Measurements from ENCODE around the gene CDC37L1.

CDC37L1 gene

GRCh38 chr9:4689021-4689420, 9.7 kb downstream of the CDC37L1 start:
- Histone ChIP-seq H3K36me3 (ENCODE audit: control insufficient read depth in 2 of 2, insufficient read depth in 2 of 2, low read length in 2 of 2) (peaks cover 12 to 22% of the 10 kb centered on the region in 2 donors), H3K4me3 (ENCODE audit: low read length in 2 of 2) (no peak overlapping the region), H3K27me3 (ENCODE audit: control insufficient read depth in 1 of 2, insufficient read depth in 2 of 2, low read length in 2 of 2) (no peaks in the 10 kb centered on the region), H3K9ac (ENCODE audit: low read length in 2 of 2) (no peak overlapping the region), H3K9me3 (ENCODE audit: control insufficient read depth in 2 of 2, low read length in 2 of 2) (no peaks in the 10 kb centered on the region), H3K4me1 (ENCODE audit: control insufficient read depth, insufficient read depth, low read length) (no peaks in the 10 kb centered on the region), H3K27ac (ENCODE audit: low read length) (no peak overlapping the region)

DNA sequence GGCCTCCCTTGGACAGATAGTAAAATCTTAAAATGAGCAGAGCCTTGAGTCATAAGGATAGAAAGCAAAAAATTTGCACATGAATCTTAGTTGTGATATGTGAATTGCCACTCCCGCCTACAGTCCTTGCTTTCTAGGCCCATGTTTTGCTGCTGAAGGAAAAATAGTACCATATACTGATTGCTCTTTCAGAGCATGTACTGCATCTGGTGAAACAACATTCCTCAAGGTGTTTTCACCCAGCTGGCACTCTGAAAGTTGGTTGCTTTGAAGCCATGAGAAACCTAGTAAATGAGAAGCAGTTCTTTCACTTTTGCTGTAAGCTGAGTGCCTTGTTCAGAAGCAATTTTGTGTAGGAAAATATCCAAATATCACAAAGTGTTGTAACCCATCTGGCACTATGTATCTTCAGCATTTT, 10.3 kb downstream of the CDC37L1 start:
- Histone ChIP-seq H3K27me3 (ENCODE audit: control insufficient read depth in 1 of 2, insufficient read depth in 2 of 2, low read length in 2 of 2) (no peaks in the 10 kb centered on the region), H3K9ac (ENCODE audit: low read length in 2 of 2) (no peak overlapping the region), H3K27ac (ENCODE audit: low read length) (no peak overlapping the region), H3K4me1 (ENCODE audit: control insufficient read depth, insufficient read depth, low read length) (no peaks in the 10 kb centered on the region), H3K36me3 (ENCODE audit: control insufficient read depth in 2 of 2, insufficient read depth in 2 of 2, low read length in 2 of 2) (peaks cover 12 to 22% of the 10 kb centered on the region in 2 donors), H3K4me3 (ENCODE audit: low read length in 2 of 2) (no peak overlapping the region), H3K9me3 (ENCODE audit: control insufficient read depth in 2 of 2, low read length in 2 of 2) (no peaks in the 10 kb centered on the region)

- H3K27me3 ChIP-seq (ENCODE audit: control insufficient read depth in 1 of 2, insufficient read depth in 2 of 2, low read length in 2 of 2): no peaks in the 10 kb centered on the region
- no peak overlapping the region for H3K4me3 ChIP-seq (ENCODE audit: low read length in 2 of 2)
- H3K4me1 ChIP-seq (ENCODE audit: control insufficient read depth, insufficient read depth, low read length): no peaks in the 10 kb centered on the region
- H3K27ac ChIP-seq (ENCODE audit: low read length): no peak overlapping the region
- H3K9me3 ChIP-seq (ENCODE audit: control insufficient read depth in 2 of 2, low read length in 2 of 2): no peaks in the 10 kb centered on the region
- H3K9ac ChIP-seq (ENCODE audit: low read length in 2 of 2): no peak overlapping the region
- H3K36me3 ChIP-seq (ENCODE audit: control insufficient read depth in 2 of 2, insufficient read depth in 2 of 2, low read length in 2 of 2): peaks cover 12 to 18% of the 10 kb centered on the region in 2 donors
These were observed 10.8 kb downstream of the CDC37L1 start for GRCh38 chr9:4690144-4690543.

DNA sequence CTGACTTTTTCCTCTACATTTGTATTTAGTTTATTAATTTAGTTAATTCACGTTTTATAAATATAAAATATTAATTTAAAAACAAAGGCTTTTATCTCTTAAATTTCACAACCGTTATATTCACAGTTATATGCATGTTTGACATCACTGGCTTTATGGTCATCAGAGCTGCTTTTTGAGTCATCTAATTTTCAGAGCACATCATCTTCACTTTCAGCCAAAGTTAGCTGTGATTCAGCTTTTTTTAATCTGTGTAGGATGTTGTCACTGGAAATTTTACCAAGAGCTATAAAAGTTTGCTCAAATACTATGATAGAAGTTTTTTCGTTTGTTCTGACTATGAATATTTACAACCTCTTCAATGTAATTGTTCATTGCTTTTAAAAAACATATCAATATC, 12.4 kb downstream of the CDC37L1 start:
- Histone ChIP-seq H3K4me1 (ENCODE audit: control insufficient read depth, insufficient read depth, low read length) (no peaks in the 10 kb centered on the region), H3K27me3 (ENCODE audit: control insufficient read depth in 1 of 2, insufficient read depth in 2 of 2, low read length in 2 of 2) (no peaks in the 10 kb centered on the region), H3K27ac (ENCODE audit: low read length) (no peak overlapping the region), H3K4me3 (ENCODE audit: low read length in 2 of 2) (no peak overlapping the region), H3K9ac (ENCODE audit: low read length in 2 of 2) (no peak overlapping the region), H3K9me3 (ENCODE audit: control insufficient read depth in 2 of 2, low read length in 2 of 2) (no peaks in the 10 kb centered on the region), H3K36me3 (ENCODE audit: control insufficient read depth in 2 of 2, insufficient read depth in 2 of 2, low read length in 2 of 2) (peaks cover 7 to 16% of the 10 kb centered on the region in 2 donors)

DNA sequence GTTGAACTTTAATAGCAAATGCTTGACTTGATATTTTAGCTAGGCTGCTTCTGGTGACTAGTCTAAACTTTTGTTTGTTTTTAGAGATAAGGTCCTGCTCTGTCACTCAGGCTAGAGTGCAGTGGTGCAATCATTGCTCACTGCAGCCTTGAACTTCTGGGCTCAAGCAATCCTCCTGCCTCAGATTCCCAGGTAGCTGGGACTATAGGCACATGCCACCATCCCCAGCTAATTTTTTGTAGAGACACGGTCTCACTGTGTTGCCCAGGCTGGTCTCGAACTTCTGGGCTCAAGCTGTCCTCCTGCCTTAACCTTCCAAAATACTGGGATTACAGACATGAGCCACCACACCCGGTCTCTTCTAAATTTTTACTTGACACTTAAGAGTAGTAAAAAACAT, 20.7 kb downstream of the CDC37L1 start:
- H3K36me3 ChIP-seq (ENCODE audit: control insufficient read depth in 2 of 2, insufficient read depth in 2 of 2, low read length in 2 of 2): peaks cover 14 to 27% of the 10 kb centered on the region in 2 donors
- no peak overlapping the region for H3K9ac ChIP-seq (ENCODE audit: low read length in 2 of 2)
- no peaks in the 10 kb centered on the region for H3K9me3 ChIP-seq (ENCODE audit: control insufficient read depth in 2 of 2, low read length in 2 of 2)
- no peak overlapping the region for H3K27ac ChIP-seq (ENCODE audit: low read length)
- no peaks in the 10 kb centered on the region for H3K27me3 ChIP-seq (ENCODE audit: control insufficient read depth in 1 of 2, insufficient read depth in 2 of 2, low read length in 2 of 2)
- no peak overlapping the region for H3K4me3 ChIP-seq (ENCODE audit: low read length in 2 of 2)
- H3K4me1 ChIP-seq (ENCODE audit: control insufficient read depth, insufficient read depth, low read length): no peaks in the 10 kb centered on the region

DNA sequence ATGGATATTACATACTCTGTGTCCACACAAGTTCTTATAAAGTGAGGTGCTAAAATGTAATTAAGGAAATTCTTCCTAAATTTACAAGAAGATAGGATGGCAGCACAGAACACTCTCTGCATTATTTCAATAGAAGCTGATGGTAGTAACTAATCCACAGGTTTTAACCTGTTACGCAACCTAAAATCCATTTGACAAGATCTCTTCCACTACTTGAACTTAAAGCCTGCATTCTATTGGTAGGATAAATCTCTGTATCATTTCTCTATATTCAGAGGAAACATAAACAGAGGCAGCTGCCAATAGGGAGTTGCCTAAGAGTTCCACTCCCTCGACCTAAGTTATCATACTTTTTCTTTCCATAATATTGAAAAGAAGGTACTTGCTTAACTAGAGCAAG, 21.6 kb downstream of the CDC37L1 start:
- no peaks in the 10 kb centered on the region for H3K4me1 ChIP-seq (ENCODE audit: control insufficient read depth, insufficient read depth, low read length)
- no peaks in the 10 kb centered on the region for H3K27me3 ChIP-seq (ENCODE audit: control insufficient read depth in 1 of 2, insufficient read depth in 2 of 2, low read length in 2 of 2)
- no peak overlapping the region for H3K9ac ChIP-seq (ENCODE audit: low read length in 2 of 2)
- H3K4me3 ChIP-seq (ENCODE audit: low read length in 2 of 2): no peak overlapping the region
- no peaks in the 10 kb centered on the region for H3K9me3 ChIP-seq (ENCODE audit: control insufficient read depth in 2 of 2, low read length in 2 of 2)
- H3K27ac ChIP-seq (ENCODE audit: low read length): no peak overlapping the region
- peaks cover 14 to 33% of the 10 kb centered on the region in 2 donors for H3K36me3 ChIP-seq (ENCODE audit: control insufficient read depth in 2 of 2, insufficient read depth in 2 of 2, low read length in 2 of 2)

- Histone ChIP-seq H3K27me3 (ENCODE audit: control insufficient read depth in 1 of 2, insufficient read depth in 2 of 2, low read length in 2 of 2) (no peaks in the 10 kb centered on the region), H3K4me3 (ENCODE audit: low read length in 2 of 2) (no peak overlapping the region), H3K27ac (ENCODE audit: low read length) (no peak overlapping the region), H3K4me1 (ENCODE audit: control insufficient read depth, insufficient read depth, low read length) (no peaks in the 10 kb centered on the region), H3K9me3 (ENCODE audit: control insufficient read depth in 2 of 2, low read length in 2 of 2) (no peaks in the 10 kb centered on the region), H3K9ac (ENCODE audit: low read length in 2 of 2) (no peak overlapping the region), H3K36me3 (ENCODE audit: control insufficient read depth in 2 of 2, insufficient read depth in 2 of 2, low read length in 2 of 2) (peaks cover 14 to 35% of the 10 kb centered on the region in 2 donors)
These were observed 22.2 kb downstream of the CDC37L1 start for GRCh38 chr9:4701526-4701925.

DNA sequence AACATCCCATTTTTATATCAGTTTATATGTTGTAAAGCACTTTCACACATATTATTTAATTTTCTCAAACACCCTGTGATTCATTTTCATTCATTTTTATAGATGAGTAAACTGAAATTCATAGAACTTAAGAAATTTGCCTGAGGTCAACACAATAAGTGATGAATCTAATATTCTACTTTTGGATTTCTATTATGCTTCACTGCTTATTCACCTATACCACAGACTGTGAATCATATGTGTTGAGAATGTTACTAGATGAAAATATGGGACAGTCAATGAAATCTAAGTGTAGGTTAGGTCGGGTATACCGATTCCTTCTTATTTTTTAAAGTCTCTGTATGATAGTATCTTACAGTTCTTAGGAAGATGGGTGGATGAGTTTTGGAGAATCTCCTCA, 24.8 kb downstream of the CDC37L1 start:
- Histone ChIP-seq H3K27me3 (ENCODE audit: control insufficient read depth in 1 of 2, insufficient read depth in 2 of 2, low read length in 2 of 2) (no peaks in the 10 kb centered on the region), H3K36me3 (ENCODE audit: control insufficient read depth in 2 of 2, insufficient read depth in 2 of 2, low read length in 2 of 2) (peaks cover 14 to 27% of the 10 kb centered on the region in 2 donors), H3K4me3 (ENCODE audit: low read length in 2 of 2) (no peak overlapping the region), H3K4me1 (ENCODE audit: control insufficient read depth, insufficient read depth, low read length) (no peaks in the 10 kb centered on the region), H3K9me3 (ENCODE audit: control insufficient read depth in 2 of 2, low read length in 2 of 2) (no peaks in the 10 kb centered on the region), H3K27ac (ENCODE audit: low read length) (no peak overlapping the region), H3K9ac (ENCODE audit: low read length in 2 of 2) (no peak overlapping the region)

GRCh38 chr9:4706021-4706420, 26.7 kb downstream of the CDC37L1 start:
- H3K27ac ChIP-seq (ENCODE audit: low read length): no peak overlapping the region
- H3K4me1 ChIP-seq (ENCODE audit: control insufficient read depth, insufficient read depth, low read length): no peaks in the 10 kb centered on the region
- peaks cover 9 to 27% of the 10 kb centered on the region in 2 donors for H3K36me3 ChIP-seq (ENCODE audit: control insufficient read depth in 2 of 2, insufficient read depth in 2 of 2, low read length in 2 of 2)

GRCh38 chr9:4706971-4707622, 27.7 kb downstream of the CDC37L1 start:
- Histone ChIP-seq H3K4me3 (ENCODE audit: low read length in 2 of 2) (no peak overlapping the region), H3K9me3 (ENCODE audit: control insufficient read depth in 2 of 2, low read length in 2 of 2) (no peaks in the 10 kb centered on the region), H3K9ac (ENCODE audit: low read length in 2 of 2) (no peak overlapping the region), H3K27me3 (ENCODE audit: control insufficient read depth in 1 of 2, insufficient read depth in 2 of 2, low read length in 2 of 2) (no peaks in the 10 kb centered on the region), H3K27ac (ENCODE audit: low read length) (no peak overlapping the region), H3K36me3 (ENCODE audit: control insufficient read depth in 2 of 2, insufficient read depth in 2 of 2, low read length in 2 of 2) (peaks cover 6 to 20% of the 10 kb centered on the region in 2 donors), H3K4me1 (ENCODE audit: control insufficient read depth, insufficient read depth, low read length) (no peaks in the 10 kb centered on the region)

More at GRCh38 chr9:4706021-4706420, 26.7 kb downstream of the CDC37L1 start:
- Histone ChIP-seq H3K9ac (ENCODE audit: low read length in 2 of 2) (no peak overlapping the region), H3K4me3 (ENCODE audit: low read length in 2 of 2) (no peak overlapping the region), H3K9me3 (ENCODE audit: control insufficient read depth in 2 of 2, low read length in 2 of 2) (no peaks in the 10 kb centered on the region), H3K27me3 (ENCODE audit: control insufficient read depth in 1 of 2, insufficient read depth in 2 of 2, low read length in 2 of 2) (no peaks in the 10 kb centered on the region)

GRCh38 chr9:4709380-4709779, 30.0 kb downstream of the CDC37L1 start:
- no peaks in the 10 kb centered on the region for H3K27me3 ChIP-seq (ENCODE audit: control insufficient read depth in 1 of 2, insufficient read depth in 2 of 2, low read length in 2 of 2)
- no peaks in the 10 kb centered on the region for H3K9me3 ChIP-seq (ENCODE audit: control insufficient read depth in 2 of 2, low read length in 2 of 2)
- no peak overlapping the region for H3K4me3 ChIP-seq (ENCODE audit: low read length in 2 of 2)
- peaks cover 3 to 24% of the 10 kb centered on the region in 2 donors for H3K36me3 ChIP-seq (ENCODE audit: control insufficient read depth in 2 of 2, insufficient read depth in 2 of 2, low read length in 2 of 2)
- no peaks in the 10 kb centered on the region for H3K4me1 ChIP-seq (ENCODE audit: control insufficient read depth, insufficient read depth, low read length)
- no peak overlapping the region for H3K27ac ChIP-seq (ENCODE audit: low read length)
- no peak overlapping the region for H3K9ac ChIP-seq (ENCODE audit: low read length in 2 of 2)
